OCI-LY7 (cell line): ENCODE measurements around the gene UBE2E1. TPM values are rescaled to one million over a fixed set of nuclear protein-coding genes. Genes with fewer than 3 reads are reported as not detected.

Source experiments
- BruUV-seq: library from RNA; stranded (reverse); fragments of 400-500 nt; replicated peaks from 2 replicates; lab custom pipeline; 2021; lab: Mats Ljungman, UMichigan
- CTCF ChIA-PET: fragments of 300-600 bp; sonication (Branson Sonifier 250); formaldehyde crosslinking; loops from one replicate; lab custom pipeline; 2022; ENCODE audit warnings: antibody characterized with exemption; ENCODE audit not compliant: unreplicated experiment; lab: Charles Lee
- POLR2A ChIA-PET: fragments of 300-600 bp; sonication (Branson Sonifier 250); formaldehyde crosslinking; loops from one replicate; lab custom pipeline; 2022; ENCODE audit warnings: antibody characterized with exemption; lab: Charles Lee
- DNase-seq: peaks from one replicate; pipeline ENCODE4 v3.0.0-alpha.2; 2015; ENCODE audit warnings: low spot score
- H2AFZ ChIP-seq: fragments of 200-600 bp; sonication (generic), shearing (Covaris generic); 2 replicates; pipeline ENCODE4 v1.6.1; 2014; ENCODE audit warnings: mild to moderate bottlenecking, antibody characterized with exemption, low read length, moderate library complexity
- H3K27ac ChIP-seq: fragments of 200-600 bp; sonication (generic); 2 replicates; pipeline ENCODE4 v1.5.1; 2014; ENCODE audit warnings: mixed run types, low read depth, mild to moderate bottlenecking, moderate library complexity, low read length, inconsistent platforms; ENCODE audit not compliant: poor library complexity, severe bottlenecking
- H3K36me3 ChIP-seq: fragments of 200-600 bp; sonication (generic); 2 replicates; pipeline ENCODE4 v1.6.1; 2014; ENCODE audit warnings: mild to moderate bottlenecking, antibody characterized with exemption, low read length, moderate library complexity, mixed read lengths; ENCODE audit not compliant: insufficient read depth
- H3K4me1 ChIP-seq: fragments of 200-600 bp; sonication (generic); 2 replicates; pipeline ENCODE4 v1.5.1; 2014; ENCODE audit warnings: mild to moderate bottlenecking, low read length; ENCODE audit not compliant: insufficient read depth, poor library complexity, severe bottlenecking
- H3K4me2 ChIP-seq: fragments of 200-600 bp; sonication (generic); 2 replicates; pipeline ENCODE4 v1.6.1; 2014; ENCODE audit warnings: mild to moderate bottlenecking, low read length
- H3K4me3 ChIP-seq: fragments of 200-600 bp; sonication (generic); 2 replicates; pipeline ENCODE4 v1.5.1; 2014; ENCODE audit warnings: mild to moderate bottlenecking, low read depth, low read length; ENCODE audit not compliant: poor library complexity, severe bottlenecking
- H3K79me2 ChIP-seq: fragments of 200-600 bp; sonication (generic); 2 replicates; pipeline ENCODE4 v1.6.1; 2016; ENCODE audit warnings: low read depth, mild to moderate bottlenecking, low read length, moderate library complexity, mixed read lengths; ENCODE audit not compliant: insufficient read depth
- H3K9me2 ChIP-seq: fragments of 200-600 bp; sonication (generic); 2 replicates; pipeline ENCODE4 v1.6.1; 2016; ENCODE audit warnings: mild to moderate bottlenecking, low read length, mixed read lengths; ENCODE audit not compliant: insufficient read depth
- H3K9me3 ChIP-seq: fragments of 200-600 bp; sonication (generic); 2 replicates; pipeline ENCODE4 v1.6.1; 2014; ENCODE audit warnings: mild to moderate bottlenecking, mixed run types, low read length, mixed read lengths
- H4K20me1 ChIP-seq: fragments of 200-600 bp; sonication (generic); 2 replicates; pipeline ENCODE4 v1.6.1; 2014; ENCODE audit warnings: mild to moderate bottlenecking, antibody characterized with exemption, low read length, moderate library complexity, mixed read lengths; ENCODE audit not compliant: insufficient read depth
- EZH2phosphoT487 ChIP-seq: fragments of 200-600 bp; sonication (generic); IDR thresholded peaks from 2 replicates; pipeline ENCODE4 v1.6.1; 2018; ENCODE audit warnings: low read depth, borderline replicate concordance, mild to moderate bottlenecking, mixed run types, antibody characterized with exemption, low read length, moderate library complexity, mixed read lengths
- intact Hi-C: fragments of 100-400 bp; cut with micrococcal nuclease; formaldehyde crosslinking; loops from one replicate; pipeline ENCODE4 v1.10.0; 2022; ENCODE audit not compliant: unreplicated experiment
- total RNA-seq, 2 experiments: library from RNA; depleted of rRNA in 1 of 2; stranded (reverse); fragments of >200 nt in 1 of 2; shearing (Covaris generic) in 1 of 2; gene quantifications; 2 replicates each; pipeline ENCODE4 v1.2.3, GENCODE V29; 2014 to 2022
- TF ChIP-seq, protein P1 (sequence below): fragments of 200-600 bp; sonication (generic); conservative IDR thresholded peaks from 2 replicates; pipeline ENCODE4 v1.5.1; 2014; ENCODE audit warnings: mild to moderate bottlenecking, antibody characterized with exemption, low read length, moderate library complexity, mixed read lengths

The UBE2E1 gene
- total RNA-seq, 2 experiments from 2014 or later, result 126 to 142 TPM

DNA sequence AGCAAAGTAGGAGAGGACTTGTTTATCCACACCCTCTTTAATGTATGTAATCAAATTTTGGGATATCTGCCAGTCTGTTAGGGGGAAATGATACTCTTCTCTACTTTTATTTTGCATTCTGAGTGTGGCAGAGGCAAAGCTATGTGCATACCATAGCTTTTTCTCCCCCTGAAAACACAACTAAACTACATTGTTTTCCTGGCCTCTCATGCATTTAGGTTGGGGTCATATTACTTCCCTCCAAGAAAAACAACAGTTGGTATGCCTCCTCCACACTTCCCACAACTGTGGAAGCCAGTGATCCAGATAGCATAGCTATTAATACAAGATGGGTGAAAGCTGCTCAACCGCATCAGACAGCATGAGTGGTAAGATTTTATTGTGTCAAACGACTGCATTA is 118.0 kb downstream of the UBE2E1 start:
- Histone ChIP-seq H4K20me1 (peaks cover 13% of the 10 kb centered on the region; the same call in 1 of the 2 replicates), H3K4me2 (no peak overlapping the region), H3K9me2 (no peaks in the 10 kb centered on the region), H2AFZ (no peak overlapping the region), H3K27ac (no peak overlapping the region), H3K9me3 (no peaks in the 10 kb centered on the region), H3K4me3 (no peak overlapping the region), H3K4me1 (peaks cover 16% of the 10 kb centered on the region), H3K36me3 (peaks cover 35% of the 10 kb centered on the region), H3K79me2 (peaks cover 13% of the 10 kb centered on the region)
- ChIA-PET POLR2A (interaction anchor here (0.6 to 2.6 kb wide), 7 partner anchors 10 to 82 kb away, joined by 3 to 8 read pairs (median 3); no protein-coding TSS in a partner anchor), CTCF (interaction anchor here (0.5 to 1.2 kb wide), 3 partner anchors 12 to 1290 kb away, joined by 3 read pairs; no protein-coding TSS in a partner anchor)
- no TSS peak for BruUV-seq
- intact Hi-C loops, result no loop called here
- TF ChIP-seq, protein P1, sequence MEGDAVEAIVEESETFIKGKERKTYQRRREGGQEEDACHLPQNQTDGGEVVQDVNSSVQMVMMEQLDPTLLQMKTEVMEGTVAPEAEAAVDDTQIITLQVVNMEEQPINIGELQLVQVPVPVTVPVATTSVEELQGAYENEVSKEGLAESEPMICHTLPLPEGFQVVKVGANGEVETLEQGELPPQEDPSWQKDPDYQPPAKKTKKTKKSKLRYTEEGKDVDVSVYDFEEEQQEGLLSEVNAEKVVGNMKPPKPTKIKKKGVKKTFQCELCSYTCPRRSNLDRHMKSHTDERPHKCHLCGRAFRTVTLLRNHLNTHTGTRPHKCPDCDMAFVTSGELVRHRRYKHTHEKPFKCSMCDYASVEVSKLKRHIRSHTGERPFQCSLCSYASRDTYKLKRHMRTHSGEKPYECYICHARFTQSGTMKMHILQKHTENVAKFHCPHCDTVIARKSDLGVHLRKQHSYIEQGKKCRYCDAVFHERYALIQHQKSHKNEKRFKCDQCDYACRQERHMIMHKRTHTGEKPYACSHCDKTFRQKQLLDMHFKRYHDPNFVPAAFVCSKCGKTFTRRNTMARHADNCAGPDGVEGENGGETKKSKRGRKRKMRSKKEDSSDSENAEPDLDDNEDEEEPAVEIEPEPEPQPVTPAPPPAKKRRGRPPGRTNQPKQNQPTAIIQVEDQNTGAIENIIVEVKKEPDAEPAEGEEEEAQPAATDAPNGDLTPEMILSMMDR, result no peak
- no peak for TF ChIP-seq EZH2phosphoT487
- DNase-seq, result no peak

DNA sequence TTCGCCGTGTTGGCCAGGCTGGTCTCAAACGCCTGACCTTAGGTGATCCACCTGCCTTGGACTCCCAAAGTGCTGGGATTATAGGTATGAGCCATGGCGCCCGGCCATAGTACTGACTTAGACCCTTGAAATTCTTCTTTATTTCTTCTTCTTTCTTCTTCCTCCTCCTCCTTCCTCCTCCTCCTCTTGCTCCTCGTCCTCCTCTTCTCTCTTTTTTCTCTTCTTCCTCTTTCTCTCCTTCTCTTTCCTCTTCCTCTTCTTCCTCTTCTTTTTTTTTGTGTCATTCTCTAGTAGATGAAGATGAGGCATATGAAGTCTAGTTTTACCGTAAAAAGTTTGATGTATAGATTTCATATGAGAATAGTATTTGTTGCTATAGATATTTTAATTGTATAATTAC is 120.5 kb downstream of the UBE2E1 start:
- Histone ChIP-seq H3K4me2 (no peak overlapping the region), H2AFZ (no peak overlapping the region), H3K4me1 (no peaks in the 10 kb centered on the region), H3K36me3 (peaks cover 11% of the 10 kb centered on the region), H4K20me1 (no peaks in the 10 kb centered on the region), H3K4me3 (no peak overlapping the region), H3K9me3 (no peaks in the 10 kb centered on the region), H3K79me2 (no peaks in the 10 kb centered on the region), H3K27ac (no peak overlapping the region), H3K9me2 (no peaks in the 10 kb centered on the region)
- CTCF ChIA-PET, result no interaction called here
- no TSS peak for BruUV-seq
- POLR2A ChIA-PET, result interaction anchor here (1.8 kb wide), 1 partner anchor 9 kb away, joined by 6 read pairs; the partner anchor contains the start of genes NKIRAS1 and RPL15
- DNase-seq, result no peak
- TF ChIP-seq, protein P1, result no peak
- no peak for TF ChIP-seq EZH2phosphoT487
- intact Hi-C loops, result no loop called here

DNA sequence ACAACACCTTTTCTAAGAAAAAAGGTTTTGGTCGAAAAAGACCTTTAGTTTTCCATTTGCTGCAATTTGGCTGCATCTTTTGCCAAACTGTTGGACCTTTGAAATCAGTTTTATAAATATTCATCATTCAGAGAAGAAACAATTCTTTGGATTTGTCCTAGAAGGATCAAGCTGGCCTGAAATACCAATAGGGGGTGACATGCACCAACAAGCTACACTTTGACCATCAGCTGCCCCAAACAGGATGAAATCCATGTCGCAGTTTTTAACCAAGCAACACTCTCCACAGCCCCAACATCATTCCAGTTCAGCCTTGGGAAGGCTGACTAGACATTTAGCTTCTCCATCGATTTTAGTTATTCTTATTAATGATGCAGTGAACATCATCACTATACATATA is 121.0 kb downstream of the UBE2E1 start:
- Histone ChIP-seq H3K9me3 (no peaks in the 10 kb centered on the region), H3K27ac (no peak overlapping the region), H3K9me2 (no peaks in the 10 kb centered on the region), H3K4me3 (no peak overlapping the region), H3K4me2 (no peak overlapping the region), H2AFZ (no peak overlapping the region), H3K36me3 (peaks cover 6% of the 10 kb centered on the region), H4K20me1 (no peaks in the 10 kb centered on the region), H3K4me1 (peaks cover 4% of the 10 kb centered on the region), H3K79me2 (no peaks in the 10 kb centered on the region)
- BruUV-seq, result no TSS peak
- intact Hi-C loops, result no loop called here
- no peak for DNase-seq
- ChIA-PET CTCF (no interaction called here), POLR2A (interaction anchor here (0.7 to 1.8 kb wide), 2 partner anchors 10 to 210 kb away, joined by 3 to 6 read pairs; partner anchors contain the start of genes NKIRAS1 and RPL15)
- TF ChIP-seq EZH2phosphoT487, result no peak
- TF ChIP-seq, protein P1, result peak; percentile 47
